OCI-LY1 (cell line): Measurements from ENCODE around the gene HPCAL4.

ENCODE experiments used
- H2AFZ ChIP-seq: fragments of 200-600 bp; sonication (generic), shearing (Covaris generic); 2 replicates; pipeline ENCODE4 v1.6.0; 2014; ENCODE audit warnings: antibody characterized with exemption, mild to moderate bottlenecking, low read length
- H3F3A ChIP-seq: fragments of 200-600 bp; sonication (generic), shearing (Covaris generic); 2 replicates; pipeline ENCODE4 v1.6.0; 2014; ENCODE audit warnings: mild to moderate bottlenecking, antibody characterized with exemption, low read length, moderate library complexity; ENCODE audit not compliant: insufficient read depth
- H3K27ac ChIP-seq: fragments of 200-600 bp; sonication (generic); 2 replicates; pipeline ENCODE4 v1.5.1; 2014; ENCODE audit warnings: low read length, mixed run types, mild to moderate bottlenecking, low read depth; ENCODE audit not compliant: poor library complexity, severe bottlenecking
- H3K27me3 ChIP-seq: fragments of 200-600 bp; sonication (generic); 2 replicates; pipeline ENCODE4 v1.6.0; 2014; ENCODE audit warnings: antibody characterized with exemption, mild to moderate bottlenecking, low read length, moderate library complexity; ENCODE audit not compliant: insufficient read depth
- H3K36me3 ChIP-seq: fragments of 200-600 bp; sonication (generic); 2 replicates; pipeline ENCODE4 v1.6.1; 2014; ENCODE audit warnings: mild to moderate bottlenecking, antibody characterized with exemption, low read length, moderate library complexity, mixed read lengths; ENCODE audit not compliant: insufficient read depth
- H3K4me1 ChIP-seq: fragments of 200-600 bp; sonication (generic); 2 replicates; pipeline ENCODE4 v1.5.1; 2014; ENCODE audit warnings: mild to moderate bottlenecking, low read length, moderate library complexity; ENCODE audit not compliant: insufficient read depth, severe bottlenecking
- H3K4me2 ChIP-seq: fragments of 200-600 bp; sonication (generic), shearing (Covaris generic); 2 replicates; pipeline ENCODE4 v1.6.1; 2014; ENCODE audit warnings: low read length
- H3K4me3 ChIP-seq: fragments of 200-600 bp; sonication (generic); 2 replicates; pipeline ENCODE4 v1.5.1; 2014; ENCODE audit warnings: low read length, low read depth, mild to moderate bottlenecking, mixed read lengths; ENCODE audit not compliant: poor library complexity, severe bottlenecking
- H3K79me2 ChIP-seq: fragments of 200-600 bp; shearing (Covaris generic); 2 replicates; pipeline ENCODE4 v1.6.1; 2016; ENCODE audit warnings: mixed run types, low read length, mixed read lengths; ENCODE audit not compliant: insufficient read depth
- H3K9ac ChIP-seq: fragments of 200-600 bp; sonication (generic), shearing (Covaris generic); 2 replicates; pipeline ENCODE4 v1.6.1; 2014; ENCODE audit warnings: mild to moderate bottlenecking, low read length, mixed read lengths
- H3K9me2 ChIP-seq: fragments of 200-600 bp; sonication (generic), shearing (Covaris generic); 2 replicates; pipeline ENCODE4 v1.6.1; 2014; ENCODE audit warnings: low read depth, mild to moderate bottlenecking, low read length, mixed read lengths
- H3K9me3 ChIP-seq: fragments of 200-600 bp; shearing (Covaris generic); 2 replicates; pipeline ENCODE4 v1.6.1; 2014; ENCODE audit warnings: low read length, mixed read lengths
- H4K20me1 ChIP-seq: fragments of 200-600 bp; sonication (generic), shearing (Covaris generic); 2 replicates; pipeline ENCODE4 v1.6.0; 2016; ENCODE audit warnings: mild to moderate bottlenecking, low read length; ENCODE audit not compliant: insufficient read depth
- EZH2 ChIP-seq: fragments of 200-600 bp; sonication (generic), shearing (Covaris generic); IDR thresholded peaks from 2 replicates; pipeline ENCODE4 v1.8.0; 2017; ENCODE audit warnings: borderline replicate concordance, mixed run types, mild to moderate bottlenecking, antibody characterized with exemption, low read length, moderate library complexity, mixed read lengths
- TF ChIP-seq, protein P1 (sequence below): fragments of 200-600 bp; sonication (generic), shearing (Covaris generic); IDR thresholded peaks from 2 replicates; pipeline ENCODE4 v1.5.1; 2017; ENCODE audit warnings: mild to moderate bottlenecking, antibody characterized with exemption, low read length, moderate library complexity, mixed read lengths

The HPCAL4 gene

DNA sequence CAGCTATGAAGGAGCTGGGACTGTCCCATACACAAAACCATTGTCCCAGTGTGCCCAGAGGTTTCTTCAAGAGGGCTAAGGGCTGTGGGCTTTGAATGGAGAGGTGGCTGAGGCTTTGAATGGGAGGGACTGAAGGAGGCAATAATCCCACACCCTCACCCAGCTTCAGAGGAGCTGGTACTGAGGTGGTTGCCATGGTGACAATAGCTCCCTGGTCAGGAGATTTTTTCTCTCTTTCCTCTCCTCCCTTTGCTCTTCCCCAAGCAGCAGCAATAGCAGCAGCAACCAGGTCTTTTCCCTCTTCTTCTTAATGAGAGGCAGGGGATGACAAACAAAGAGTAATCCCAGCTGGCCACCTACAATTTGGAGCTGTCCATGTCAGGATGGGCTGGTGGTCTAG is 1.6 kb downstream of the HPCAL4 start:
- Histone ChIP-seq H3K36me3 (no peaks in the 10 kb centered on the region), H3K27me3 (no peaks in the 10 kb centered on the region), H3K9ac (no peak overlapping the region), H3K9me3 (no peaks in the 10 kb centered on the region), H4K20me1 (no peaks in the 10 kb centered on the region), H3K4me2 (no peak overlapping the region), H2AFZ (no peak overlapping the region), H3K4me1 (peaks cover 5% of the 10 kb centered on the region), H3K9me2 (no peaks in the 10 kb centered on the region), H3K79me2 (no peaks in the 10 kb centered on the region), H3F3A (no peaks in the 10 kb centered on the region), H3K27ac (no peak overlapping the region), H3K4me3 (no peak overlapping the region)
- TF ChIP-seq, protein P1, sequence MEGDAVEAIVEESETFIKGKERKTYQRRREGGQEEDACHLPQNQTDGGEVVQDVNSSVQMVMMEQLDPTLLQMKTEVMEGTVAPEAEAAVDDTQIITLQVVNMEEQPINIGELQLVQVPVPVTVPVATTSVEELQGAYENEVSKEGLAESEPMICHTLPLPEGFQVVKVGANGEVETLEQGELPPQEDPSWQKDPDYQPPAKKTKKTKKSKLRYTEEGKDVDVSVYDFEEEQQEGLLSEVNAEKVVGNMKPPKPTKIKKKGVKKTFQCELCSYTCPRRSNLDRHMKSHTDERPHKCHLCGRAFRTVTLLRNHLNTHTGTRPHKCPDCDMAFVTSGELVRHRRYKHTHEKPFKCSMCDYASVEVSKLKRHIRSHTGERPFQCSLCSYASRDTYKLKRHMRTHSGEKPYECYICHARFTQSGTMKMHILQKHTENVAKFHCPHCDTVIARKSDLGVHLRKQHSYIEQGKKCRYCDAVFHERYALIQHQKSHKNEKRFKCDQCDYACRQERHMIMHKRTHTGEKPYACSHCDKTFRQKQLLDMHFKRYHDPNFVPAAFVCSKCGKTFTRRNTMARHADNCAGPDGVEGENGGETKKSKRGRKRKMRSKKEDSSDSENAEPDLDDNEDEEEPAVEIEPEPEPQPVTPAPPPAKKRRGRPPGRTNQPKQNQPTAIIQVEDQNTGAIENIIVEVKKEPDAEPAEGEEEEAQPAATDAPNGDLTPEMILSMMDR = no peak
- no peak for TF ChIP-seq EZH2

DNA sequence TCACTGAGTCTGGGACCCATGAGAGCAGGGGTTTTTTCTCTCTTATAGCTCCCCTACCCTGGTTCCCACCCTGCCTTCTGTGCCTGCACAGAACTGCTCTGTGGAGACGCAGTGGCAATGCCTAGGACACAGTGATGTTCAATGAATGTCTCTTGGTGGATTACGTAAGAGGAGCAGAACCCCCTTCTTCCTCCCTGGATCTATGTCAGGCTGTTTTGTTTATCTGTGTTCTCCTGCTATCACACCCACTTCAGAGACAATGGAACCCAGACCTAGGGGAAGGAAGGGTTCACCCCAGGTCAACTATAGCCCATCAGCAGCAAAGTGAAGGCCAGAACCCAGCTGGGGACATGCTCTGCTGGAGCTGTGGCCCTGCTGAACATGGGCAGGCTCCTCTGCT is 2.0 kb downstream of the HPCAL4 start:
- Histone ChIP-seq H2AFZ (no peak overlapping the region), H3K9me2 (no peaks in the 10 kb centered on the region), H3K9me3 (no peaks in the 10 kb centered on the region), H3K79me2 (no peaks in the 10 kb centered on the region), H3F3A (no peaks in the 10 kb centered on the region), H3K27ac (no peak overlapping the region), H3K4me1 (peaks cover 5% of the 10 kb centered on the region), H3K36me3 (no peaks in the 10 kb centered on the region), H3K27me3 (no peaks in the 10 kb centered on the region), H4K20me1 (no peaks in the 10 kb centered on the region), H3K4me2 (no peak overlapping the region), H3K9ac (no peak overlapping the region), H3K4me3 (no peak overlapping the region)
- no peak for TF ChIP-seq EZH2
- TF ChIP-seq, protein P1 = no peak

DNA sequence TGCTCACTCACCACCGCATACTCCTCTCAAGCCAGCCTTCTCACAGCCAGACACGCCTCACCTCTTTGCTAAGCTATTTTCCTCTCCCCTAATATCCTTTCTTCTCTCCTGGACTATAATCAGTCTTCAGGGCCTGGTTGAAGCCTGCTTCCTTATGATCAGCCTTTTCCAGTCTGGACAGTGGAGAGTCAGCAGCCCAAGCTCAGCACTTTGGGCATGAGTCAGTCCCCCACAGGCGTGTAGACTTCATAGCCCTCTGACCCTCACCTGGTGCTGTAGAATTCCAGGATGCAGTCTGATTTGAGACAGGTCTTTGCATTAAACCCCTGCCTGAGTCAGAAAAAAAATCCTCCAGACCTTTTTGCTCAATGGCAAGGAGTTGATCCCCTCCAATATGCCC is 2.5 kb downstream of the HPCAL4 start:
- Histone ChIP-seq H3K27ac (no peak overlapping the region), H3F3A (no peaks in the 10 kb centered on the region), H3K79me2 (no peaks in the 10 kb centered on the region)

More for the DNA sequence above, 2.5 kb downstream of the HPCAL4 start:
- no peaks in the 10 kb centered on the region for H3K36me3 ChIP-seq
- peaks cover 5% of the 10 kb centered on the region for H3K4me1 ChIP-seq
- H3K4me3 ChIP-seq = no peak overlapping the region
- H3K9me3 ChIP-seq = no peaks in the 10 kb centered on the region
- H3K27me3 ChIP-seq = no peaks in the 10 kb centered on the region
- H3K9ac ChIP-seq = no peak overlapping the region
- H4K20me1 ChIP-seq = no peaks in the 10 kb centered on the region
- no peak overlapping the region for H3K4me2 ChIP-seq
- TF ChIP-seq, protein P1 = no peak
- no peak for TF ChIP-seq EZH2
- H3K9me2 ChIP-seq = no peaks in the 10 kb centered on the region
- no peak overlapping the region for H2AFZ ChIP-seq
